ENCODE data around the gene PCDHB10. TPM values are rescaled to one million over a fixed set of nuclear protein-coding genes. Genes with fewer than 3 reads are reported as not detected.
"Not testable (repeated sequence)": the region's sequence is repeated elsewhere in the genome, so short reads cannot be mapped to it uniquely, and the experiment has no call there.

PCDHB10 gene
- total and polyA plus RNA-seq, 4 donors: 0.25 to 7.7 (median 4.1) TPM

DNA sequence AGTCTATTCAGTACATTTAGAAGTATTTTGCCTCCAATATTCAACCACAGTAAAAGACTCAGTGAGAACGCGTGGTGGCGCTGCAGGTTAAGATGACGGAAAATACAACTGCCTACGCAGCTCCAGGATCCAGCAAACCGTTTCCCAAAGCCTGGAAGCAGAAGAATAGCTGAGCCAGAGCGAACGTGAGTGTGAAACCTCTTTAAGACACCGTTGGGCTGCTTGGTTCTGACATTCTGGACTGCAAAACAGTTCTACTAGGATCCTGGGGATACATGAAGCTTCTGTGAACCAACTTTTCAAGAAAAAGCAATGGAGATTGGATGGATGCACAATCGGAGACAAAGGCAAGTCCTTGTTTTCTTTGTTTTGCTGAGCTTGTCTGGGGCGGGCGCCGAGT, 9.9 kb upstream of the PCDHB10 start, which contains the start of gene PCDHB16:
TSS of gene PCDHB16 (plus strand) at position 140 of the 400 bp plus-strand sequence. CDS start at position 313, 173 bp downstream.
- peak within 1 kb of the TSS in 1 of 2 donors; percentile 6 for H3K4me3 ChIP-seq (ENCODE audit: low read length in 2 of 2)
- no peaks in the 10 kb centered on the region for H3K36me3 ChIP-seq (ENCODE audit: control insufficient read depth in 1 of 2, insufficient read depth in 2 of 2, low read length in 1 of 2)
- H3K27me3 ChIP-seq (ENCODE audit: control insufficient read depth in 1 of 2, insufficient read depth in 2 of 2, low read length in 1 of 2): no peaks in the 10 kb centered on the region
- 4 to 10% methylated on average over 13 of the region's 13 CpGs for WGBS, 2 donors
- H3K4me1 ChIP-seq (ENCODE audit: control insufficient read depth in 1 of 2, insufficient read depth in 2 of 2, low read length in 2 of 2): no peaks in the 10 kb centered on the region
- H3K9me3 ChIP-seq (ENCODE audit: control insufficient read depth, low read length): peaks cover 26% of the 10 kb centered on the region
- no peak within 1 kb of the TSS for H3K27ac ChIP-seq (ENCODE audit: low read depth in 1 of 2, low read length in 2 of 2)
- no peak for ATAC-seq (ENCODE audit: low FRiP score)
- intact Hi-C loops (cut with DNase I): no loop called here
- no peak for DNase-seq

DNA sequence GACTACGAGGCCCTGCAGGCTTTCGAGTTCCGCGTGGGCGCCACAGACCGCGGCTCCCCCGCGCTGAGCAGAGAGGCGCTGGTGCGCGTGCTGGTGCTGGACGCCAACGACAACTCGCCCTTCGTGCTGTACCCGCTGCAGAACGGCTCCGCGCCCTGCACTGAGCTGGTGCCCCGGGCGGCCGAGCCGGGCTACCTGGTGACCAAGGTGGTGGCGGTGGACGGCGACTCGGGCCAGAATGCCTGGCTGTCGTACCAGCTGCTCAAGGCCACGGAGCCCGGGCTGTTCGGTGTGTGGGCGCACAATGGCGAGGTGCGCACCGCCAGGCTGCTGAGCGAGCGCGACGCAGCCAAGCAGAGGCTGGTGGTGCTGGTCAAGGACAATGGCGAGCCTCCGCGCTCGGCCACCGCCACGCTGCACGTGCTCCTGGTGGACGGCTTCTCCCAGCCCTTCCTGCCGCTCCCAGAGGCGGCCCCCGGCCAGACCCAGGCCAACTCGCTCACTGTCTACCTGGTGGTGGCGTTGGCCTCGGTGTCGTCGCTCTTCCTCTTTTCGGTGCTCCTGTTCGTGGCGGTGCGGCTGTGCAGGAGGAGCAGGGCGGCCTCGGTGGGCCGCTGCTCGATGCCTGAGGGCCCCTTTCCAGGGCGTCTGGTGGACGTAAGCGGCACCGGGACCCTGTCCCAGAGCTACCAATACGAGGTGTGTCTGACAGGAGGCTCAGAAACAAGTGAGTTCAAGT, 7.9 kb upstream of the PCDHB10 start:
- 28 to 31% methylated on average over 21 to 60 of the region's 69 CpGs for WGBS, 2 donors
- ATAC-seq (ENCODE audit: low FRiP score); H3K4me1 ChIP-seq (ENCODE audit: control insufficient read depth in 1 of 2, insufficient read depth in 2 of 2, low read length in 2 of 2); H3K4me3 ChIP-seq (ENCODE audit: low read length in 2 of 2); H3K27ac ChIP-seq (ENCODE audit: low read depth in 1 of 2, low read length in 2 of 2); intact Hi-C loops (cut with DNase I); H3K36me3 ChIP-seq (ENCODE audit: control insufficient read depth in 1 of 2, insufficient read depth in 2 of 2, low read length in 1 of 2); H3K27me3 ChIP-seq (ENCODE audit: control insufficient read depth in 1 of 2, insufficient read depth in 2 of 2, low read length in 1 of 2); DNase-seq: not testable (repeated sequence)
- H3K9me3 ChIP-seq (ENCODE audit: control insufficient read depth, low read length): peaks cover 25% of the 10 kb centered on the region

DNA sequence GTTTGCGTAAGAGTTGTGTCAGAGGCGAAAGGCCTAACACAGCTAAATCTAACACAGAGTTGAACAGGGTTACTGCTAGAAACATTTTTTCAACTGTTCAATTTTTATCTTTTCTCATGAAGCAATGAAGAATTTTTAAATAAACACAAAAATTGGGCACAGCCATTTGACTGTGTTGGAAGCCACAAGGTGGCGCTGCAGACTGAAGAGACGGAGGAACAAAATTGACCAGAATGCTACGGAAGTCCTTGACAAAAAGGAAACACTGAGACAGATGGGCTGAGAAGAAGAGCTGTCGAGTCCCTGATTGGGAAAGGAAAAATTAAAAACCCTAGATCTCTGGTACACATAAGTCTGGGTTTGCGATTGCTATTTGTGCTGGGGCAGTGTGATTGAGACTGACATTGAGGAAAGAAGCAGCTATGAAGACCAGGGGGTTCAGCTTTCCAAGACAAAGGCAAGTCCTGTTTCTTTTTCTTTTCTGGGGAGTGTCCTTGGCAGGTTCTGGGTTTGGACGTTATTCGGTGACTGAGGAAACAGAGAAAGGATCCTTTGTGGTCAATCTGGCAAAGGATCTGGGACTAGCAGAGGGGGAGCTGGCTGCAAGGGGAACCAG, 5.1 kb upstream of the PCDHB10 start, which contains the start of gene PCDHB9:
TSS of gene PCDHB9 (plus strand) at position 265 of the 616 bp plus-strand sequence. CDS start at position 423, 158 bp downstream.
- intact Hi-C loops (cut with DNase I): no loop called here
- Histone ChIP-seq H3K36me3 (ENCODE audit: control insufficient read depth in 1 of 2, insufficient read depth in 2 of 2, low read length in 1 of 2) (no peaks in the 10 kb centered on the region), H3K9me3 (ENCODE audit: control insufficient read depth, low read length) (peaks cover 21% of the 10 kb centered on the region), H3K4me3 (ENCODE audit: low read length in 2 of 2) (no peak within 1 kb of the TSS), H3K4me1 (ENCODE audit: control insufficient read depth in 1 of 2, insufficient read depth in 2 of 2, low read length in 2 of 2) (no peaks in the 10 kb centered on the region), H3K27ac (ENCODE audit: low read depth in 1 of 2, low read length in 2 of 2) (no peak within 1 kb of the TSS), H3K27me3 (ENCODE audit: control insufficient read depth in 1 of 2, insufficient read depth in 2 of 2, low read length in 1 of 2) (no peaks in the 10 kb centered on the region)
- ATAC-seq (ENCODE audit: low FRiP score) (no peak), DNase-seq (no peak)
- 15 to 19% methylated on average over 9 of the region's 9 CpGs for WGBS, 2 donors

DNA sequence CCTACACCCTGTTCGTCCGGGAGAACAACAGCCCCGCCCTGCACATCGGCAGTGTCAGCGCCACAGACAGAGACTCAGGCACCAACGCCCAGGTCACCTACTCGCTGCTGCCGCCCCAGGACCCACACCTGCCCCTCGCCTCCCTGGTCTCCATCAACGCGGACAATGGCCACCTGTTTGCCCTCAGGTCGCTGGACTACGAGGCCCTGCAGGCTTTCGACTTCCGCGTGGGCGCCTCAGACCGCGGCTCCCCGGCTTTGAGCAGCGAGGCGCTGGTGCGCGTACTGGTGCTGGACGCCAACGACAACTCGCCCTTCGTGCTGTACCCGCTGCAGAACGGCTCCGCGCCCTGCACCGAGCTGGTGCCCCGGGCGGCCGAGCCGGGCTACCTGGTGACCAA, 3.5 kb upstream of the PCDHB10 start:
- intact Hi-C loops (cut with DNase I); H3K36me3 ChIP-seq (ENCODE audit: control insufficient read depth in 1 of 2, insufficient read depth in 2 of 2, low read length in 1 of 2); ATAC-seq (ENCODE audit: low FRiP score); DNase-seq; H3K4me1 ChIP-seq (ENCODE audit: control insufficient read depth in 1 of 2, insufficient read depth in 2 of 2, low read length in 2 of 2); H3K4me3 ChIP-seq (ENCODE audit: low read length in 2 of 2); H3K27ac ChIP-seq (ENCODE audit: low read depth in 1 of 2, low read length in 2 of 2); H3K27me3 ChIP-seq (ENCODE audit: control insufficient read depth in 1 of 2, insufficient read depth in 2 of 2, low read length in 1 of 2): not testable (repeated sequence)
- 22 to 32% methylated on average over 16 to 34 of the region's 37 CpGs for WGBS, 2 donors
- H3K9me3 ChIP-seq (ENCODE audit: control insufficient read depth, low read length): peaks cover 19% of the 10 kb centered on the region

DNA sequence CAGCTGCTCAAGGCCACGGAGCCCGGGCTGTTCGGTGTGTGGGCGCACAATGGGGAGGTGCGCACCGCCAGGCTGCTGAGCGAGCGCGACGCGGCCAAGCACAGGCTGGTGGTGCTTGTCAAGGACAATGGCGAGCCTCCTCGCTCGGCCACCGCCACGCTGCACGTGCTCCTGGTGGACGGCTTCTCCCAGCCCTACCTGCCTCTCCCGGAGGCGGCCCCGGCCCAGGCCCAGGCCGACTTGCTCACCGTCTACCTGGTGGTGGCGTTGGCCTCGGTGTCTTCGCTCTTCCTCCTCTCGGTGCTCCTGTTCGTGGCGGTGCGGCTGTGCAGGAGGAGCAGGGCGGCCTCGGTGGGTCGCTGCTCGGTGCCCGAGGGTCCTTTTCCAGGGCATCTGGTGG, 3.0 kb upstream of the PCDHB10 start:
- H3K4me3 ChIP-seq (ENCODE audit: low read length in 2 of 2); H3K4me1 ChIP-seq (ENCODE audit: control insufficient read depth in 1 of 2, insufficient read depth in 2 of 2, low read length in 2 of 2); ATAC-seq (ENCODE audit: low FRiP score); H3K27ac ChIP-seq (ENCODE audit: low read depth in 1 of 2, low read length in 2 of 2); DNase-seq; H3K36me3 ChIP-seq (ENCODE audit: control insufficient read depth in 1 of 2, insufficient read depth in 2 of 2, low read length in 1 of 2); intact Hi-C loops (cut with DNase I); H3K27me3 ChIP-seq (ENCODE audit: control insufficient read depth in 1 of 2, insufficient read depth in 2 of 2, low read length in 1 of 2): not testable (repeated sequence)
- 14 to 29% methylated on average over 10 to 34 of the region's 35 CpGs for WGBS, 2 donors
- H3K9me3 ChIP-seq (ENCODE audit: control insufficient read depth, low read length): peaks cover 18% of the 10 kb centered on the region

DNA sequence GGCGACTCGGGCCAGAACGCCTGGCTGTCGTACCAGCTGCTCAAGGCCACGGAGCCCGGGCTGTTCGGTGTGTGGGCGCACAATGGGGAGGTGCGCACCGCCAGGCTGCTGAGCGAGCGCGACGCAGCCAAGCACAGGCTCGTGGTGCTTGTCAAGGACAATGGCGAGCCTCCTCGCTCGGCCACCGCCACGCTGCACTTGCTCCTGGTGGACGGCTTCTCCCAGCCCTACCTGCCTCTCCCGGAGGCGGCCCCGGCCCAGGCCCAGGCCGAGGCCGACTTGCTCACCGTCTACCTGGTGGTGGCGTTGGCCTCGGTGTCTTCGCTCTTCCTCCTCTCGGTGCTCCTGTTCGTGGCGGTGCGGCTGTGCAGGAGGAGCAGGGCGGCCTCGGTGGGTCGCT, 2.2 kb downstream of the PCDHB10 start:
- H3K27ac ChIP-seq (ENCODE audit: low read depth in 1 of 2, low read length in 2 of 2); H3K4me3 ChIP-seq (ENCODE audit: low read length in 2 of 2); intact Hi-C loops (cut with DNase I); H3K9me3 ChIP-seq (ENCODE audit: control insufficient read depth, low read length); H3K27me3 ChIP-seq (ENCODE audit: control insufficient read depth in 1 of 2, insufficient read depth in 2 of 2, low read length in 1 of 2); H3K4me1 ChIP-seq (ENCODE audit: control insufficient read depth in 1 of 2, insufficient read depth in 2 of 2, low read length in 2 of 2); ATAC-seq (ENCODE audit: low FRiP score); H3K36me3 ChIP-seq (ENCODE audit: control insufficient read depth in 1 of 2, insufficient read depth in 2 of 2, low read length in 1 of 2); DNase-seq: not testable (repeated sequence)
- WGBS, 2 donors: 8 to 27% methylated on average over 13 to 33 of the region's 37 CpGs

DNA sequence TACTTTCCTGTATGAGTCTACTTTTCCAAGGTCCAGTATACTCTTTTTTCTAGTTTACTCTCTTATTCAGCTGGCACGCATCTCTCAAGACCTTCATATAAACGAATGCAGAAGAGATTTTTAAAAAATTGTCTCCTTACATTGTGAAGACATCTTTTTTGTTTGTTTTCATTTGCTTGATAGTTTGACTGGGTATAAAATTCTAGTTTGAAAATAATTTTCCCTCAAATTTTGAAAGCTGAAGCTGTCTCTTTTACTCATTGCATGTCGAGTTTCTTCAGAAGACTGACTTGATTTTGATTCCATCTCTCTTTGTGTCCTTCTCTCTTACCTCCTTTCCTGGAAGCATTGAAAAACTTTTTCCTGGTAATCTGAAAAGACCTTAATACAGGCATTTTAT, 4.2 kb downstream of the PCDHB10 start:
- ATAC-seq (ENCODE audit: low FRiP score): no peak
- no peaks in the 10 kb centered on the region for H3K4me1 ChIP-seq (ENCODE audit: control insufficient read depth in 1 of 2, insufficient read depth in 2 of 2, low read length in 2 of 2)
- H3K36me3 ChIP-seq (ENCODE audit: control insufficient read depth in 1 of 2, insufficient read depth in 2 of 2, low read length in 1 of 2): no peaks in the 10 kb centered on the region
- H3K4me3 ChIP-seq (ENCODE audit: low read length in 2 of 2): no peak overlapping the region
- H3K27ac ChIP-seq (ENCODE audit: low read depth in 1 of 2, low read length in 2 of 2): no peak overlapping the region
- peaks cover 20% of the 10 kb centered on the region for H3K9me3 ChIP-seq (ENCODE audit: control insufficient read depth, low read length)
- DNase-seq: no peak
- 35 to 38% methylated on average over 3 of the region's 3 CpGs for WGBS, 2 donors
- H3K27me3 ChIP-seq (ENCODE audit: control insufficient read depth in 1 of 2, insufficient read depth in 2 of 2, low read length in 1 of 2): no peaks in the 10 kb centered on the region
- intact Hi-C loops (cut with DNase I): no loop called here

DNA sequence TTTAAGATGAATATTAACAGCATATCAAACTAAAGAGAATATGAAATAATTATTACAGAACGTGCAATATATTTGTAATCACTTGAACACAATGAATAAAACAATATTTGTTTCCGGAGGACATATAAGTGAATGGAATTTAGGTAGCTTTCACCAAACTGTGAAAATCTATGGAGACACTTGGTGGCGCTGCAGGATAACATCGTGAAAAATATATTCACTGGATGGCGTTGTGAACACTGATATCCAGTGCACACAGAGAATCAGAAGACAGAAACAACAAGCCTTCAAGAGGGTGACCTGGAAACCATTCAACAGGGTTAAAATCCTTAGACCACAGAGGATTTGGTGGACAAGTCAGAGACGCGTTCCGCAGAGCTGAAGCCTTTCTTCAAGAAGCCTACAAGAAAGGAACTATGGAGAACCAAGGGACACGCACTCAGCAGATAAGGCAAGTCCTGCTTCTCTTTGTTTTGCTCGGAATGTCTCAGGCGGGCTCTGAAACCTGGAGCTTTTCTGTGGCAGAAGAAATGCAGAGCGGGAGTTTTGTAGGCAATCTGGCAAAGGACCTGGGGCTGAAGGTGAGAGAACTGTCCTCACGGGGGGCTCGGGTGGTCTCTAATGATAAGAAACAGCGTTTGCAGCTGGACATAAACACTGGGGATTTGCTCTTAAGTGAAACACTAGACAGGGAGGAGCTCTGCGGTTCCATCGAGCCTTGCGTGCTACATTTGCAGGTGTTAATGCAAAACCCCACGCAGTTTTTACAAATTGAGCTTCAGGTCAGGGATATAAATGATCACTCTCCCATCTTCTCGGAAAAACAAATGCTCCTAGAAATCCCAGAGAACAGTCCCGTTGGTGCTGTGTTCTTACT, 7.4 kb downstream of the PCDHB10 start, which contains the start of gene PCDHB11:
TSS of gene PCDHB11 (plus strand) at position 269 of the 877 bp plus-strand sequence. CDS start at position 417, 148 bp downstream.
- H3K9me3 ChIP-seq (ENCODE audit: control insufficient read depth, low read length): peaks cover 24% of the 10 kb centered on the region
- H3K4me1 ChIP-seq (ENCODE audit: control insufficient read depth in 1 of 2, insufficient read depth in 2 of 2, low read length in 2 of 2): no peaks in the 10 kb centered on the region
- no peak for DNase-seq
- H3K27ac ChIP-seq (ENCODE audit: low read depth in 1 of 2, low read length in 2 of 2): no peak within 1 kb of the TSS
- H3K4me3 ChIP-seq (ENCODE audit: low read length in 2 of 2): peak within 1 kb of the TSS; percentile 16 to 26
- 20 to 33% methylated on average over 21 of the region's 21 CpGs for WGBS, 2 donors
- no peaks in the 10 kb centered on the region for H3K27me3 ChIP-seq (ENCODE audit: control insufficient read depth in 1 of 2, insufficient read depth in 2 of 2, low read length in 1 of 2)
- H3K36me3 ChIP-seq (ENCODE audit: control insufficient read depth in 1 of 2, insufficient read depth in 2 of 2, low read length in 1 of 2): no peaks in the 10 kb centered on the region
- no peak for ATAC-seq (ENCODE audit: low FRiP score)
- intact Hi-C loops (cut with DNase I): no loop called here
